Activated CD4-positive, CD25-positive, alpha-beta regulatory T cell treated with anti-CD3 and anti-CD28 coated beads, Interleukin-2, amount 50 U/mL, for 72 hours (primary cell): ENCODE measurements around the gene RITA1.

Experiments used
- DNase-seq: peaks from one replicate; pipeline ENCODE4 v3.0.0; 2021

RITA1 gene

DNA sequence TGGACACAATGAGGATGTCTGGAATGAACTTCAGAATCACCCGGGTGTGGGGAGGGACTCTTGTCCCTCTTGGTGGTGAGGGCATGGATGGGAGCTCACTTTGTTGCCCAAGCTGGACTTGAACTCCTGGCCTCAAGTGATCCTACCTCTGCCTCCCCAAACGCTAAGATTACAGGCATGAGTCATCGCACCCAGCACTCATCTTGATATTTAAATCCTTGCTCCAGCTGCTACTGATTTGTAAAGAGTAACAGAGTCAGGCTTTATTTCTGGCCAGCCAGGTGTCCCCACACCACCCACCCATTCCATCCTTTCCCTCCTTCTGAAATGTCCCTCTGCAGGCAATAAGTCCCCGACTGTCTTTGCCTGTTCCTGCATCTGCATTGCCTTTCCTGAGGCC, 5.2 kb upstream of the RITA1 start:
- no peak for DNase-seq

DNA sequence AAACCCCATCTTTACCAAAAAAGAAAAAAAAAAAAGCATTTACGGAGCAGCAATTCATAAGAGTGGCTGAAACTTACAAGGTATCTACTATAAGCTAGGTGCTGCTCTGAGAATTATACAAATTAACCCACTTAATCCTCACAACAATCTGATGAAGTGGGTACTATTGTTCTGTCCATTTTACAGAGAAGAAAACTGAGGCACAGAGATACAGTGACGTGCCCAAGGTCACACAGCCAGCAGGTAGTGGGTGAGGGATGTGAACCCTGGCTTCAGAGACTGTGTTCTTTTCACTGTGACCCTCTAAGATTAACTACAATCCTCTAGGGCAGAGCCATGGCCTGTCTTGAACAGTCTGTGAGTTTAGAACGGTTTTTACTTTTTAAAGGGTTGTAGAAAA, 3.5 kb upstream of the RITA1 start:
- no peak for DNase-seq

DNA sequence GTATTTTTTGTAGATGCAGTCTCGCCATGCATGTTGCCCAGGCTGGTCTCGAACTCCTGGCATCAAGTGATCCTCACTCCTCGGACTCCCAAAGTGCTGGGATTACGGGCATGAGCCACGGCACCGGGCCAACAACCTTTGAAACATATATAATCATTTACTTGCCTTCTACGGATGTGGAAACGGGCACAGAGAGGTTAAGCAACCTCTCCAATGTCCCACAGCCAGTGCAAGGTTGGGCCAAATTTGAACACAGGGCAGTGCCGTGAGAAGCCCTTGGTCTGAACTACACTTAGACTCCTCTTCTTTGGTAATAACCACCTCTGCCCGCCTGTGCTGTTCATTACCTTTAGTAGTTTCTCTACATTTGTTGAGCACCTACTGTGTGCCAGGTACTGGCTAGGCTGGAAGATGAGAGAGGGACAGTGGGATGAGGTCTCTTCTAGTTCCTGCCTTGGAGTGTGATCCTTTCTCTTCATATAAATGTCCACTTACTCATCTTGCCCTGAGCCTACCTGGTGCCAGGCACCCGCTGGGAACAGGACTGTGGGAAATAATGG, 2.4 kb upstream of the RITA1 start:
- no peak for DNase-seq

DNA sequence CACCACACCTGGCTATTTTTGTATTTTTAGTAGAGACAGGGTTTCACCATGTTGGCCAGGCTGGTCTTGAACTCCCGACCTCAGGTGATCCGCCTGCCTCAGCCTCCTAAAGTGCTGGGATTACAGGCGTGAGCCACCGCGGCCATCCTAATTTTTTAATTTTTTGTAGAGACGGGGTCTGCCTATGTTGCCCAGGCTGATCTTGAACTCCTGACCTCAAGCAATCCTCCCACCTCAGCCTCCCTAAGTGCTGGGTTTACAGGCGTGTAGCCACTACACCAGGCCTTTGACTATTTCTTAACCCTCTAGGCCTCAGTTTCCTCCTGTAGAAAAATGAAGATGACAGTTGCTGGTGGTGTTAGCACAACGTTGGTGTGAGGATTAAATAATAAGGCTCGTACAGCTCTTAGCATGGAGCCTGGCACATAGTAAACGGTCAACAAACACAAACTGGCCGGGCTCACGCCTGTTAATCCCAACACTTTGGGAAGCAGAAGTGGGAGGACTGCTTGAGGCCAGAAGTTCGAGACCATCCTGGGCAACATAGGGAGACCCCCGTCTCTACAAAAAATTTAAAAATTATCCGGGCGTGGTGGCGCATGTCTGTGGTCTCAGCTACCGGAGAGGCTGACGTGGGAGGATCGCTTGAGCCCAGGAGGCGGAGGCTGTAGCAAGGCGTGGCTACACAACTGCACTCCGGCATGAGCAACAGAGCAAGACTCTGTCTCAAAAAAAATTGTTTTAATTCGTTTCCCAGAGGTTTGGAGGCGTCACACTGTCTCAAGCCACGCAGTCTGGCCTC, 1.2 kb upstream of the RITA1 start:
- DNase-seq, result no peak

DNA sequence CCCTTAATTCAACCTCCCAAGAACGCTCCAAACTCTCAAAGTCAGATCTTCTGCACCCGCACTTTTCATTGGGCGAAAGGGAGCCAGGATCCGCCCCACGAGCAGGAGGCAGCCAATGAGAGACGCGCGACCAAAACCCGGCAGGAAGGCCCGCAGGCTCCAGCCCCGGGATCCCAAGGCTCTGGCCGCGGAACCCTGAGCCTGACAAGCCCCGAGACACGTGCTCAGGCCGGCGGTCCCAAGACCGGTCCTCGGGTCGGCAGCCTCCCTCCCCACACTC, 681 bp upstream of the RITA1 start:
- DNase-seq, result peak; percentile 86

DNA sequence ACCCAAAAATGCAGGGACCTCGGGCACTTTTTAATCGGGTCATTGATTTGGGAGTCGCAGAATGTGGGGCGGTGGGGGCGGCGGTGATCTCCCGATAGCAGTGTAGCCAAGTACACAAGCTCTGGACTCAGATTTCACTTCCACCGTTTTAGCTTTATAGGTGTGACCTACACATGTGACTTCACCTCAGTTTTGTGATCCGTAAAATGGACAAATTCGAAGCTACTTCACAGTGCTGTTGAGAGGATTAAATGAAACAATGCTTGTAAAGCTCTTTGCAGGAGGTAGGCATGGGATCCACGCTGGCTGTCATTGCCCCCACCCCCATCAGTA, 478 bp downstream of the RITA1 start:
- no peak for DNase-seq

DNA sequence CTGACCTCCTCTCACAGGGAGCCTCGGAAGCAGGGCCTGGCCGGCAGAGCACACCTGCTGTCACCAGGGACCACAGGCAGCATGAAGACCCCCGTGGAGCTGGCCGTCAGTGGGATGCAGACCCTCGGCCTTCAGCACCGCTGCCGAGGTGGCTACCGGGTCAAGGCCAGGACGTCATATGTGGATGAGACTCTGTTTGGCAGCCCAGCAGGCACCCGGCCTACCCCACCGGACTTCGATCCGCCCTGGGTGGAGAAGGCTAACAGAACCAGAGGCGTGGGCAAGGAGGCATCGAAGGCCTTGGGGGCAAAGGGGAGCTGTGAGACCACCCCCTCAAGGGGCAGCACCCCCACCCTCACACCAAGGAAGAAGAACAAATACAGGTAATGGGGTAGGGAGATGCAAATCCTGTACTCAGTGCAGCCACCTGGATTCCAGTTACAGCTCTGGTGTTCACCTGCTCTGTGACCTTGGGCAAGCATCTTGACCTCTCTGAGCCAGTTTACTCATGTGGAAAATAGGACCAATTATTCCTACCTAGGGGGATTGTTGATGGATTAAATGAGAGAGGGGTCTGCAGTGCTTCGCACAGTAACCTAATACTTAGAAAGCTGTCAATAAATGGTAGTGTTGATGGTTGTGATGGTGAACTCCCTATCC, 1.3 kb downstream of the RITA1 start:
- no peak for DNase-seq

DNA sequence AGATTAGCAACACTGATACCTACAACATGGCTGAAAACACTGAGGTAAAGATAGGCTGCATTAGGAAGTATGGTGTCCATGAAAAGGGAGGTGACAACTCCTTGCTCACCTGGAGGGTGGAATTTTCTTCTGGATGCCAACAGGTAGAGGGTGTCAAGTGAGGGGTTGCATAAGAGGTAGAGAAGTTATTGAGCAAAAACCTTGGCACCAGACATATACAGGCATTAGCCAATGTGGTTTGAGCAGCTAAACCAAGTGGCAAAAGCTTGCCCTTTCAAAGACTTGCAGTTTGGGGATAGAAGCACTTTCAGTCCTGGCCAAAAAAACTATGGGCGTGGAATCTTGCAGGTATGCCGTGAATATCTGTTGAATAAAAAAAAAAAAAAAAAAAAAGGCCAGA, 3.8 kb downstream of the RITA1 start:
- DNase-seq, result no peak

DNA sequence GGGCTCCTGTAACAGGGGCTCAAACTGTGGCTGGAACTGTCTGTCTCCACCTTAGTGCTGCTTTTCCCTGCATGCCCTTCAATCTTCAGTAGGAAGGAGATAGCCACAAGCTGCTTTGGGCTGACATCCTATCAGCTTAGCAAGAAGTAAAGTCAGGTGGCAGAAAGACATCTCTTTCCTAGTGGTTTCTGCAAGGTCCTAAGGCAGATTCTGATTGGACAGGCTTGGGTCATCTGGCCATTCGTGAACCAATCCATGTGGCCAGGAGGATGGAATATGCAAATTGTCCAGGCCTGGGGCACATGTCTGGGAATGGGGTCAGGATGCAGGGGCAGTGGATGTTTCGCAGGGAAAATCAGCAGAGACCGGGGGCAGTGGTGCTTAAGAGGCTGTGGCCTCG, 5.2 kb downstream of the RITA1 start:
- no peak for DNase-seq

DNA sequence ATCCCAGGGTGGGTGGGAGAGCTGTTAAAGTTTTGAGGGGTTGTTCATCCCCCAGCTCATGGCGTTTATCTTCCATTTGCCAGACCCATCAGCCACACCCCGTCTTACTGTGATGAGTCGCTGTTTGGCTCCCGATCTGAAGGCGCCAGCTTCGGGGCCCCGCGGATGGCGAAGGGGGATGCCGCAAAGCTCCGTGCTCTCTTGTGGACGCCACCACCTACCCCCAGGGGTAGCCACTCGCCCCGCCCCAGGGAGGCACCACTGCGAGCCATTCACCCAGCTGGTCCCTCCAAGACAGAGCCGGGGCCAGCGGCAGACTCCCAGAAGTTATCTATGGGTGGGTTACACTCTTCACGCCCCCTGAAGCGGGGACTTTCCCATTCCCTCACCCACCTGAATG, 5.7 kb downstream of the RITA1 start:
- DNase-seq, result no peak

DNA sequence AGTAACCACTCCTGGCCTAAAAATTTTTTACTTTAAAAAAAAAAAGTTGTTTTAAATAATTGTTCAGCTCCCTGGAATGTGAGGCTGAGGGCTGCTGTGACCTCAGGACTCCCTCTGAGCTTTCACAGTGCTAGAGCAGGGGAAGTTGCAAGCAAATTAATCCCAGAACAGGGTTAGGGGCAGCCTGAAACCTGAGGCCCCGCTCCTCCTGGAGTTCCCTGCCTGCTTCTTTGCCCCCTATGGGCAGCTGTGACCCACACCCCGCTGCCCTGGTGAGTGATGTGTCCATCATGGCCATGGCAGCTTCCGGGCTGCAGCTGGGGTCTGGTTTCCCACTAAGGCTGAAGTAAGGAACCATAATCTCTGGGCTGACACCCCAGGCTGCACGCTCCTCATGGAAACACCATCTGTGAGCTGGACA, 9.5 kb downstream of the RITA1 start:
- DNase-seq, result no peak

DNA sequence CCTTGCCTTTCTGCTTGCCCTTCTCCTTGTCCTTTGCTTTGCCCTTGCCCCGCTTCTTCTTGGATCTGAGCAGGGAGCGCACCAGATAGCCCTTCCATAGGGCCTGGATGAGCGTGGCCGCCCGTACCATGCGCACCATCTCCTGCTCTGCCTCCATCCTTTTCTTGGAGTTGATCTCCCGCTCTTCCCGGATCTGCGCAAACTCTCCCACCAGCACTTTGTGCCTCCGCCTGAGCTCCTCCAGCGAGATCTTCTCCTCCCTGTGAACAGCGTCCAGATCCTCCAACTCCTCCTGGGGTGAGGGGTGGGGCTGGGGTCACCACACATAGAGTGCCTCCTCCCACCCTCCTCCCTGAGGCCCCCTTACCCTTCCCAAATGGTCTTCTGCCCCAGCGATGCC, 10.1 kb downstream of the RITA1 start:
- DNase-seq, result no peak

DNA sequence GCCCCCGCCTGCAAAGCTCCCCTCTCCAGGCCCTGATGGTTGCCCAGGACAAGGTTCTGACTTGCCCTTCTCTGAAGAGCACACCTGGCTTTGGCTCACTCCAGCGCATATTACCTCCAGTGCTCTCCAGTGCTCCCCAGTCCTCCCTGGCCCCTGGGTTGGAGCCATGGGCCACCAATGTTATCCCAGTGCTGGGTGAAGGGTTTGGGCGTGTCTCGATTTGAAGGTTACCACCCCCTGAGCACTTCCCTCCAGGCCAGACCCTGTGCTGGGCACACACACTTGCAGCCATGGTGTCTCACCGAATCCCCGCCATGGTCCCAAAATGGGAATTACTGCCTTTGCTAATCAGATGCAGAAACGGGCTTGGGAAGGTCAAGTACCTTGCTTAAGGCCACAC, 11.1 kb downstream of the RITA1 start:
- DNase-seq, result no peak

DNA sequence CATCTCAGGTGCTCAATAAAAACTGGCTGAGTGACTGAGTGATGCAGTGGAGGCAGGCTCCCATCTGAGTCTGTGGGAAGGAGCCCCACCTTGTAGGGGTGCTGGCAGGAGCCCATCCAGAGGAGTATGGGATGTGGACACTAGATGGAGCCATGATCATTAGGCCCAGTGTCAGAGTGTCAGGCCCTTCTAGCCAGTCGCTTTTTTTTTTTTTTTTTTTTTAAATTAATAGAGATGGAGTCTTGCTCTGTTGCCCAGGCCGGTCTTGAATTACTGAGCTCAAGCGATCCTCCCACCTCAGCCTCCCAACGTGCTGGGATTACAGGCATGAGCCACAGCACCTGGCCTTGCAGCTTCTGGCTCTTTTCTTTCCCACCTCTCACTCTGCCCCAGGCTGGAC, 11.5 kb downstream of the RITA1 start:
- no peak for DNase-seq

DNA sequence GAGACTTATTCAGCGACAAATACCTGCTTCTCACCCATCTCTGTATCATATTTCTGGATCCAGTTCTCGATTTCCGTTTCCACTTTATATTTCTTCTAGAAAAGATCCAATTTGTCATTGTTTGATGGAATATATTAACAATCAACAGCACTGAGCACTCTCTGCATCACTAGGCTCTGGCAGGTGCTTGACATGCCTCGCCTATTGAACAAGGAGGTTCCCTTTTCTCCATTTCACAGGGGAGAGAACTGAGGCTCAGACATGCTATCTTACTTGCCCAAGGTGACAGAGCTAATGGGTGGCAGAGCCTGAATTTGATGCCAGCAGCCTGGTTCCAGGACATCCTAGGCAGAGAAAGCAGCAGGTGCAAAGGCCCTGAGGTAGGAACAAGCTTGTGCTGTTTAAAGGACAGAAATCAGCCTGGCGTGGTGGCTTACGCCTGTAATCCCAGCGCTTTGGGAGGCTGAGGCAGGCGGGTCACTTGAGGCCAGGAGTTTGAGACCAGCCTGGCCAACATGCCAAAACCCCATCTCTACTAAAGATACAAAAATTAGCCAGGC, 12.1 kb downstream of the RITA1 start:
- no peak for DNase-seq

DNA sequence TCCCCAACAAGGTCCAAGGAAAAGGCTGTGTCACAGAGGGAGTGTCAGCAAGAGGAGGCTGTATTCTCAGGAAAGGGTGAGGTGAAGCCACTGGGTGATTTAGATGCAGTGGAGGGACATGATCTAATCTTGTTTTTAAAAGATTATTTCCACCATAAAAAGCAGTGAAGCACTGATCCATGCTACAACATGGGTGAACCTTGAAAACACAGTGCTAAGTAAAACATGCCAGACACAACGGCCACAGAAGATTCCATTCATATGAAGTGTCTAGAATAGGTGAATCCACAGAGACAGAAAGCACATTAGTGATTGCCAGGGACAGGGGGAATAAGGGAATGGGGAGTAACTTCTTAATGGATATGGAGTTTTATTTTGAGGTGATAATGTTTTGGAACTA, 12.8 kb downstream of the RITA1 start:
- DNase-seq, result no peak

DNA sequence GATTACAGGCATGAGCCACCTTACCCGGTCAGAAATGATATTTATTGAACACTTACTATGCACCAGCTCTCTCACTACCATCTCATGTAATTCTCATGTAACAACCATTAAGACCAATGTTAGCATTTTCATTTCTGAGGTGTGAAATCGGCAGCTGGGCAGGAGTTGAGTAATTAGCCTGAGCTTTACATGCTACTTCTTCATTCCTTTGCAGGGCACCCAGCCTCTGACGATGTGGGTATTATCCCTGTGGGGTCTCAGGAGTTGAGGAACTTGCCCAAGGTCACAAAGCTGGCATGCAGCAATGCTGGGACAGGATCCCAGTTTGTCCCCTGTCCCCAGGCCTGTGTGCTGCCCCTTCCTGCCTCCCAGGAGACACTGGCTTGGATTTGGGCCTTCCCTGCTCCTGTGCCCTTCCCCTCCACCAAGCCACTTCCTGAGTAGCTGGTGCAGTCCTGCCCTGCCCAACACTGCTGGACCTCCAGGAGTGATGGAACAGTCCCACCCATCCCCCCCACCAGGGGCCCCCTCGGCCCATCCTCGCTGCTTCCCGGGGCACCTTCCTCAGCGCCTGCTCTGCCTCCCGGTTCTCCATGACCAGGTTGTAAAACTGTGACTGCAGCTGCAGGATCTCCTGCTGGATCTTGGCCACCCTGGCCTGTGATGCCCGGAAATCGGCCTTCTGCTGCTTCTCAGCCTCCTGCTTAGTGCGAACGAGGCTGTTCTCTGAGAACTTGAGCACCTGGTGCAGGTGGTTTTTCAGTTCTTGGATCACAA, 14.7 kb downstream of the RITA1 start:
- no peak for DNase-seq

DNA sequence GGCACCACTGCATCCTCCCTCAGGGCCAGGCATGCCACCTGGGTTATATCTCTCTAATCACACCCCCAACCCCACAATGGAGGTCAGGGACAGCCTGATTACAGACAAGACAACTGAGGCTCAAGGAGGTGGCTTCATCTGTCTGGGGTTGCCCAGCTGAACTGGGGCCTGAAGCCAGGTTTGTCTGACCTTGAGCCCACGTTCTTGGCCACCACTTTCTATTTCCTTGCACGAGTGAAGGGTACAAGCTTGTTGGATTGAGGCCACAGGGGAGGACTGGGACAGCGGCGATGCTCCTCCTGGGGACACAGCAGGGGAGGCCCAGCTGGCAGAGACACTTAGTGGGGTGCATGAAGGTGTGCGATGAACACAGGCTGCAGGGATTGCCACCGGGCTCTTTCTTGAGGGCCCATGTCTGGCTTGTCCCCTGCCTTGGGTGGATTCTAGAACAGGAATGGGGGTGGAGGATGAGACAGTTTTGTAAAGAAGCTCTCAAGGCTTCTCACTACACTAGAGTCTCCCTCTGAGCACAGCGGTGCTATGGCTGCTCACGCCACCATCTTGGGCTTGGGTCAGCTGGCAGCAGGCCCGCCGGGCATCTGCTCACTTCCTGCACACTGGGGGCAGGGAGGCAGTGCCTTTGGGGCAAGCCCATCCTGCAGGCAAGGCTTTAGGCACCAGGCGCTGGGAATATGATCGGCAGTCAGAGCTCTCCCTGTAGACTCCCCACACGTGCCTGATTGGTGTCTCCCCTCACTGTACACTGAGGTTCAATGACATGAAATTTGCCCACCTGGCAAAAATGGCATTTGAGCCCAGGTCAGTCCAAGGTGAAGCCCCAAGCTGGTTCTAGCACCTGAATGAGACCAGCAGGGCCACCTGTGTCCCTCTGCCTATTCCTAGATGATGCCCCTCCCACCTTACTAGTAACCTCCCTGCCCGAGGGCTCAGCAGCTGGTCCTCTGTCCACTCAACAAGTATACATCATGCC, 16.0 kb downstream of the RITA1 start:
- DNase-seq, result no peak

DNA sequence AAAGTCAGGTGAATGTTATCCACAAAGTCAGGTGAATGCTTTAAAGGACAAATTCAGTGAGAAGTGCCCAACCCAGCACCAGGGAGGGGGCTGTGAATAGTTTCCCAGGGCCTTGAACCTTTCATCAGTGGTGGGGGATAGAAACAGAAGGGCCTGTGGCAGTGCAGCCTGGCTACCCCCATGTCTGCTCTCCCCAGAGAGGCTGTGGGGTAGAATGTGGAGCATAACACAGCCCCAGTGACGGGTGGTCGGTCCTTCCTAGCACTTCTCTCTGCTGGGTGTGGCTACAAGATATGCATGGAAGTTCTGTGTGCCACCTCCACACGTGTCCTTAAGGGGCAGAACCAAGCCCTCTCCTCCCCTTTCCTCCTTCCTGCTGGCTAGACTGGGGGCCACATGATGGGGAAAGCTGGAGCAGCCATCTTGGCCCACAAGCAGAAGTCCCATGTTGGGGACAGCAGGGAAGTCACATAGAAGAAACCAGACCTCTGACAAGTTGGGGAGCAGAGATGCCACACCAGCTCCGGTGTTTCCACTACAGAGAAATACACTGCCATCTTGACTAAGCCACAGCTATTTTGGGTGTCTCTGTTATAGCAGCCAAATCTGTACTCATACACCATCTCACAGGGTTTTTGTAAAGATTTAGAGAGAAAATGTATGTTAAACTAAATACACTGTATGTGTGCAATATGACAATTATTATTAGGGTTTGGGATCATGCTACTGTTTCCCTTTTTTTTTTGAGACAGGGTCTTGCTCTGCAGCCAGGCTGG, 17.0 kb downstream of the RITA1 start:
- DNase-seq, result no peak

DNA sequence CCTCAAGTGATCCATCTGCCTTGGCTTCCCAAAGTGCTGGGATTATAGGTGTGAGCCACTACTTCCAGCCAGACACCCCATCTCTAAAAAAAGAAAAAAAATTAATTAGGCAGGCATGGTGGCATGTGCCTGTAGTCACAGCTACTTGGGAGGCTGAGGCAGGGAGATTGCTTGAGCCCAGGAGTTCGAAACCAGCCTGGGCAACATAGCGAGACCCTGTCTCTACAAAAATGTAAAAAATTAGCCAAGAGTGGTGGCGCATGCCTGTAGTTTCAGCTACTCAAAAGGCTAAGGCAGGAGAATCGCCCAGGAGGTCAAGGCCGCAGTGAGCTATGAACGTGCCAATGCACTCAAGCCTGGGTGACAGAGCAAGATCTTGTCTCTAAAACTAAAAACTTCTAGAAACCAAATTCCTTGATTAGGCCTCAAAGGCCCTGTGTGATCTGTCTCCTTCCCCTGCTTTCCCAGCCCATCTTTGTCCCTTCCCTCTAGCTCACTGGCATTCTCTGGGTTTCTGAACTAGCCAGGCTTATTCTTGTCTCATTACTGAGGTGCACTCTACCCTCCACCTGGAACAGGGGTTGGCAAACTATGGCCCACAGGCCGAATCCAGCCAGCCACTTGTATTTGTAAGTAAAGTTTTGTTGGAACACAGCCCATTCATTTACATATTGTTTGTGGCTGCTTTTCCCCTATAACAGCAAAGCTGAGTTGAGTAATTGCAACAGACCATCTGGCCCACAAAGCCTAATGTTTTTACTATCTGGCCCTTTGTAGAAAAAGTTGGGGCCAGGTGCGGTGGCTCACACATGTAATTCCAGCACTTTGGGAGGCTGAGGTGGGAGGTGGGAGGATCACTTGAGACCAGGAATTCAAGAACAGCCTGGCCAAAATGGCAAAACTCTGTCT, 18.6 kb downstream of the RITA1 start:
- DNase-seq, result no peak

DNA sequence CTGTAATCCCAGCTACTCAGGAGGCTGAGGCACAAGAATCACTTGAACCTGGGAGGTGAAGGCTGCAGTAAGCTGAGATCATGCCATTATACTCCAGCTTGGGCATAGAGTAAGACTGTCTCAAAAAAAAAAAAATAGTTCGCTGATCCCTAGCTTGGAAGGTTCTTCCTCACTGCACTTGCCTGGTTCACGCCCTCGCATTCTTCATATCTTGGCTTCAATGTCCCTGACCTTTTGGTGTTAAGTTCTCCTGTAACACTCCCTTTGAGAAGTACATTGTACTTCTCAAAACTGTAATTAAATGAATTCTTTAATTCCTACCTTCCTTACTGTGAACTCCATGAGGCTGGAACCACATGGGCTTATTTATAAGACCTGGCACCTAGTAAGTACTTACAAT, 19.3 kb downstream of the RITA1 start:
- DNase-seq, result no peak
